ENCODE measurements around the gene PLXNA2.

PLXNA2 gene

DNA sequence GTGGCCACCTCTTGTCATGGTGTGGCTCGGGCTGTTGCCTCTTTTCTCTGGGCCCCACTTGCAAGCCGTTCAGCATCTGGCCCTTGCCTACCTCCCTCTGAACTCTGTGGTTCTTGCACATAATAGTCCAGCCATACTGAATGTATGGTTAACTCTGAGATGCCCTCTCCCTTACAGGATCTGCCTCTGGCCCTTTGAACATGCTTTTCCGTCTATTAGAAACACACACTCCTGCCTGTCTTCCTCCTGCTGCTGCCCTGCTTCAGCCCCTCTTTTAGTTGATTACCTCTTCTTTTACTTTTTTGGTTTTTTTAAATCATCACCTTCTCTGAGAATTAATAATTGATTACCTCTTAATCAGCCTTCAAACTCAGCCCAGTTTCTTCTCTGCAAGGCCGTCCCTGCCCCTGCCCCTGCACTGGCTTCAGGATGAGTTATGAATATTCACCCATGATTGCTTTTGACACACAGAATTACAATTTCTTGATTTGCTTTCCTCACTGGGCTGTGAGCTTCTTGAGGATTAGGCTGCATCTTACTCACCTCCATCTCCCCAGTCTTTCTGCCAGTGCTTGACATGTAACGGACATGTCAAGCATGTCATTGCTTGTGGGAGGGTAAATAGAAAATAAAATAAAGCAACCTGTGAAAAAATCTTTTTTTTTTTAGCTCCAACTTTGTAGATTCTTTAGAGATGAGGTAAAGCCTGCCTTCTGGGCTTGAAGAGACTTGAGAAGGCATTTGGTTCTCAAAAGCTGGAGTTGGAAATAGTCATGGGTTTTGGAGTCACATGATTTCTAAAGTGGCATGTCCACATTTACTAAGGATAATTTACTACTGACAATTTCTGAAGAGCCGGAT lies 158.3 kb downstream of the PLXNA2 start:
- no peak for DNase-seq

DNA sequence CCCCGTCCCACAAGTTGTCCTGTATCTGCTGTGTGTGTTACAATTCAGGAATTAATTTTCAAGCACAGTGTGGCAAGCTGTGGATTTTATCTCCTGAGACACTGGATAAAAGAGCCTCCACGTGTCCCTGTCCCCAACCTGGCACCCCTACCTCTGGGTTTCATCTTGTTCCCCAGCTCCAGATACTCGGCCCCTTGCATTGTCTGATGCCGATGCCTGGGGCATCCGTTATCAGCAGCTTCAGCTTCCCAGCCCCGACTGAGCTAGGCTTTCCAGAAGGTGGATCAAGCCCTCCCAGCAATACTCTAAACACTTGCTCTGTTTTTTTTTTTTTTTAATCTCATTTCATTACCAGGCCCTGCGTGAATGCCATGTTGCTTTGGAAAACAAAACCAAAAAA lies 159.4 kb downstream of the PLXNA2 start:
- no peak for DNase-seq

DNA sequence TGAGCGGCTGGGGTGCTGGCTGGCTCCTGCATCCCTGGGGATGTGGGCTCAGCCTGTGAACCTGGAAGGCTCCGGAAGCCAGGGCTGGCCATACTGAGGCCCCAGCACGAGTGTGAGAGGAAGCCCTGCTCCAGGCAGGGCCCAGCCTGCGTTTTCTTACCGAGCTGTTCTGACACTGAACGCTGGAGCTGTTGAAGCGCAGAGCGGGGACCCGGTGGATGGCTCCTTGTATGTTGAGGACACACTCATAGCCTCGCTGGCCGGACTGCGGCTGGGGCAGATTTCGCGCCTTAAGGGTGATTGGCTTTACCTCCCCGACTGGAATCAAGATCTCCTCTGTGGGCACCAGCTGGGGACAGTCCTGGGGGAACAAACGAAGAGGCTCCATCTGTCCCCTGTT lies 160.0 kb downstream of the PLXNA2 start:
- no peak for DNase-seq

DNA sequence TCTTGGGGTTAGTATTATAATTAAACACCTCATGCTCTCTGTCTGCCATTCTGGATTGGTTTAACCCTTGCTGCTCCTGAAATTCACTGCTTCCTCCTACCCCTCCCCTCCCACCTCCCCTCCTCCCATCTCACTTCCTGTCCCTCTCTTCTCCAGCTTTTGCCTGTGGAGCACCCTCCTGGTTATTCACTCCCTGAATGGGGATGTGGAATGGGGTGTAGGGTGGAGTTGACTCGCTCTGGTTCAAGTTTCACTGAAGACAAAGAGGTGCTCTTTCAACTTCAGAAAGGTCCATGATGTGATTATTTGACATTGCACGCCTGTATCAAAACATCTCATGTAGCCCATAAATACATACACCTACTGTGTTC lies 160.5 kb downstream of the PLXNA2 start:
- no peak for DNase-seq

DNA sequence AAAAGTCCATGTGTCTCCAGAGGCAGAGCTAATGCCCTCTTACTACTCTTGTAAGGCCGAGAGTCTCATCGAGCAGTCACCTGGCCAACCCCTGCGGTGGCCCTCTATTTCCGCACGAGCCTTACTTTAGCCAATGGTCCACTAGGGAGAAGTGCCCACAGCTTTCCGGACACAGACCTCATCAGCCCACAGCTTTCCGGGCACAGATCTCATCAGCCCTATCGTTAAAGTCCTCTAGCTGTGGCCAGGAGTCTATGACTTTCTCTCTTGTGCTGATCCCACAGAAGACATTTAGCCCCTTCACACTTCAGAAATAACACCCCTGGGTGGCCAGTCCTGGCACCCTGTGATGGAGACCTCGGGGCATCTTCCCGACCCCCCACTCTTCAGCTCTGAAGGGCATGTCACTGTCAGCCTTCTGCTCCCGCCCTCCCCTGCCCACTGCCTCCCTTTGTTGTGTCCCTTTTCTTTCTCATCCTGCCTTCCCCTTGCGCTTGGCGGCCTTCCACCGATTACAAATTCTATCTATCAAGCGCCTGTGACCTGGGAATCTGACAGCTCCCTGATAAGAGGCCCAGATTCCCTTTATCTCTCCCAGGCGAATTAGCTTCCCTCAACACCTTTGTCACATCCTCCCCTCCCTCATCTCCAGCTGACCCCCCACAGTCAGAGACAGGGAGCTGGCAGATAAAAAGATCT lies 161.0 kb downstream of the PLXNA2 start:
- DNase-seq, result no peak

DNA sequence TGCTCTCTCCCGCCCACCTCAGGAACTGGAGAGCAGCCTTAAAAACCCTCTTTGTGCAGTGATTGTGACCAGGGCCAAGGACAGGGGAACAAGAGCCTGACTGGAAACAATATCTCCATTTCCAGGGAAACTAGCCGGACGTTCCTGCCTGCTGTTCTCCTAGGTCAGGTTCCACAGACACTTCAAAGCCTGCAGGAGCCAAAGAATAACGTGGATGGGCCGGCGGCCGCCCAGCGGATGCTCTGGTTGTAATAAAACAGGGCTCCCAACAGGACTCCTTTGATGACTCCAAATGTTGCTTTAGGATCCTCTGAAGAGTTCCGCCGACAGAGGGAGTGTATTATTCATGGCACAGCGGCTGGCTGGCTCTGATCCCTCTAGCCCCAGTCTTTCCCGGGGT lies 162.2 kb downstream of the PLXNA2 start:
- no peak for DNase-seq

DNA sequence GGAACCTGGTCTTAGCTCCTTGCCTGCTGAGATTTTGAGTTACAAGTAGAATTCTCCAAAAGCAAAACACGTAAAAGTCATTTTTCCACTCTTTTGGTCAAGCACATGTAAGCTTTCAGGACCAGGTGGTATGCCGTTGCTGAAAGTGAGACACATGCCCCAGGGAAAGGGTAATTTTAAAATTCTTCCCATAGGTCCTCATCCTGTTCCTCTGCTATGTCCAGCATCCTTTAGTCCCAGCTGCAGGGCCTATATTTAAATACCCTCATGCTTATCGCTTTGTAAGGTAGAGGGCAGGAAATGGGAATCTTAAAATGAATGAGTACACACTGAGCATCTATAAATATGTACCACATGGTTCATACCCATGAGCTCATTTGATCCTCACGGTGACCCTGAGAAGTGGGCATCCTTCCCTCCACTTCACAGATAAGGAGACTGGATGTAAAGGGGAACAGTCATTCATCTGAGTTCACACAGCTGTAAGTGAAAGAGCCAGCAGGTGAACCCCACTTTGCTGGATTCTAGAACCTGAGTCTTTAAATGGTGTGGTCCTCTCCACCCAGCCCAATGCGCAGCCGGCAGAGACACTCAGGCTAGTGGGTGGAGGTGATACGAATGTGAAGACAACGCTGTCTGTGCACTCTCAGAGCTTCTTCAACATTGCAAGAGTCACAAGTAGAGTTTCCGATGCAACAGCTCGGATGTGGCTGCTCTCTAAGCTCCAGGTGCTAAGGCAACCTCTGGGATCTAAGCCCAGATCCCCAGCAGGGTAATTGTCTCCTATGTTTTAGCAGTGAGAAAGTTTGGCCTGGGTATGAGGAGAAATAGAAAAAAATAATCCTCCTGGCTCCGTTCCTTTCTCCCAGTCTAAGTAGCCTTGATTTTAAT lies 163.5 kb downstream of the PLXNA2 start:
- no peak for DNase-seq

DNA sequence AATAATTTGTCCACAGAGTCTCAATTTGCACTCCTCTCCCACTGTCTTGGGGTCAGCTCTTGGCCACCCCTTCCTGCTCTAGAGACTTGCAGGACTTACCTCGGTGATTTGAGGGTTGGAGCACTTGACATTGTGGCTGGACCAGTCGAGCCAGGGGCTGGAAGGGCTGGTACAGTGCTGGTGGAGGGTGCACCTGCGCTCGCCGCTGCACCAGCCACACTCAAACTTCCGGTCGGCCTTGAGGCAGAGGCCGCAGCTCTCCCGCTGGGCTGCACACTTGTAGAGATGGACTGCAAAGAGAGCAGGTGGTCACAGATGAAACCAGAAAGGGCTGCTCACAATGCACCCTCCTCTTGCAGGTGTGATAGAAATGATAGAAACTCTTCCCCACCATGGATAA lies 165.0 kb downstream of the PLXNA2 start:
- DNase-seq, result no peak

DNA sequence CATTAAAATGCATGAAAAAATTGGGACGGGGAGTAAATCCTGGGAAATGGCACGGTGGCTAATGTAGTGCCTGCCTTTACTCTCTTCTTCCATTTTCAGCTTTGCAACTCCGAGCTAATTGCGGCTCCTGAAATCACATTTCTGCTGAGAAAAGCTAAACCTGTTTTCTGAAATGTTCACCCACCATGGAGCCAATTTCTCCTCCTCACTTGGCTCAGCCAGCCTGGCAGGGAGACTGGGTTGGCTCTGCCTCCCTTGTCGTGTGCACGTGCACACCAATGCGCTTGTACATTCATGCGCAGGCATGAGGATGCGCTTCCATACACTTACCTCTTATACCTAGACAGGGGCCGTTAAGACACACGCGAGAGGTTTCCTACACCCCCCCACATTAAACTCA lies 165.4 kb downstream of the PLXNA2 start:
- no peak for DNase-seq

DNA sequence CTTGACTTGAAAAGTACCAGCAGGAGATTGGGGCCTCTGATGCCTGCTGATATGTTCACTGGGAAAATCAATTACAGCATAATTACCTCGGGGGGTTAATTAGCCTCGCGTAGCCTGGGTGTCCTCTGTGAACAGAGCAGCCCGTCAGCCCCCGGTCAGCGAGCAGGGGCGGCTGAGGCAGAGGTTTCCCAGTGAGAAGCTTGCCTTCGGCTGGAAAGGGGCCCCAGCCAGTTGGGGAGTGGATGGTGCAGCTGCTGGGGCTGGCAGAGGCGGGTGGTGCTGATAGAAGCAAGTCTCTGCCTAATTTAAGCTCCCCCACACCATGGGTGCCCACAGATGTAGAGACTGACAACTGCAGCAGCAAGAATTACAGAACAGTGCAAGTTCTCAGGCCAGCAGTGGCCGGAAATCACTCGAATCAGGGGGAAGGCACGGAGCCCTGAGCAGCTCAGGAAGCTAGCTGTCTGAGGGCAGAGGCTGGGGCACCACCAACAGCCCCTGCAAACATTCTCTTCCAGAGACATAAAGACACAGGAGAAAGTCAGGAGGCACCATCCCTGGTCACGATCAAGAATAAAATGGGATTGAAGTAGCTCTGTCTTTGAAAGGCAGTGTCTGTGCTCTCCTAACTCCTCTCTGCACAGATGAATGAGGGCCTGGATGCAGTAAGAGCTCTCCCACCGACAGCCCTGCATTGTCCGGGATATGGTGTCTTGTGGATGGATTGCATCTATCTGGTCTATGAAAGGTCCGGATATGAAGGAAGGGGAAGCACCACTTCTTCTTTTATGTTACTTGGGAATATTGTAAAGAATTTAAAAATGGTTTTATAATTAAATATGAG lies 166.7 kb downstream of the PLXNA2 start:
- DNase-seq, result no peak

DNA sequence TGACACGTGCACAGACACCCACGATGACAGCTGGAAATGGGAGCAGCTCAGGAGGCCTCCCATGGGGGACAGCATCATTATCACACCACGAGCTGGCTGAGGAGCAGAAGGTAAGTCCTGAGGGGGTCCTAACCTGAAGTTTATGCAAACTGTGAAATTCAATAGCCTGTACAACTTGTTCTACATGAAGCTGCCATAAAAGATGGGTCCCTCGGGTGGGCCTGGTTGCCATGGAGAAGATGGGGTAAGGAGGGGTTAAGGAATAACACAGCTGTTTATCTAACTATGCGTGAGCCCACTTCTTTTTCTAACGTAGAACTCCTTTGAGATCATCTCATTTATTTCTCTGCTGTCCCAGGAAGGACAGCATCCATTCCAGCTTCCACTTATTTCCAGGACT lies 169.8 kb downstream of the PLXNA2 start:
- no peak for DNase-seq

DNA sequence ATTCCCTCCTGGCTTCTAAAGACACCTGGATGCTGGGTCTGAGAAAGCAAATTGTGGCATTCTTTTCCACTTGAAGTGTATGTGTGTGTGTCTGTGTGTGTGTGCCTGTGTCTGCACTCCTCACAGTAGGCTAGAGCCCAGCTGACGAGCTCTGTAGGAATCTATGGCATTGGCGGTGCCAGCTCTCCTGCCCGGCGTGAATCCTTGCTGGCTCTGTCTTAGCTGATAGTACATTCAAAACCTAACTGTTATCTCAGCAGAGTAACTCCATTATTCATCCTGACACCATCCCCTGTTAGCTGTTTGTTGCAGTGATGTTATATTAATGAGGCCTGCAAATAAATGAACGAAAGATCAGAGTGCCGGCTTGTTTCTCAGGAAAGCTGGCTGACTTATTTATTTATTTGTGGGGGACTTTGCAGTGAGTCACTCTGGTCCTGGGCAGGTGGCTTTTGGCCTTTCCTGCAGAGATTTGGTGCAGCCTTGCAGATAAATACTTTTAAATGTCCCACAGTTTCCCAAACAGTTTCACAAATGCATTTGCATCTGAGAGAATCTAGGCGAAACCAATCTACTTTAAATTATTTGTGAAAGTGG lies 172.7 kb downstream of the PLXNA2 start:
- DNase-seq, result no peak

DNA sequence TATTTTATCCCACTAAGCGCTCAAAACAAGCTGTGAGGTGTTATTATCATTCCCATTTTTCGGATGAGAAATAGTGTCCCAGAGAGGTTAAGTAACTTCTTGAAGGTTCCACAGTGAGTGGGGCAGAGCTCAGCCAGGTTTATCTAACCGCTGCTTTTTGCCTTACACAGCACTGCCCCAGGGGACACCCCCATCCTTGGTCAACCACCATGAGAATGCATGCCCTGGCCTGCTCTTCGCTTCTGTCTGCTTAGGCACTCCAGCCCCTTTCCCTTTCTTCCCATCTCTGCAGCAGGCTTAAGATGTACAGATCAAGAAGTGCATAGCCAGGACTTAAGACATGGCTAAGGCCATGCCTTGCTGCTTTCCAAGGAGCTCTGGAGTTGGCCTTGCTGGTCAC lies 174.3 kb downstream of the PLXNA2 start:
- no peak for DNase-seq

DNA sequence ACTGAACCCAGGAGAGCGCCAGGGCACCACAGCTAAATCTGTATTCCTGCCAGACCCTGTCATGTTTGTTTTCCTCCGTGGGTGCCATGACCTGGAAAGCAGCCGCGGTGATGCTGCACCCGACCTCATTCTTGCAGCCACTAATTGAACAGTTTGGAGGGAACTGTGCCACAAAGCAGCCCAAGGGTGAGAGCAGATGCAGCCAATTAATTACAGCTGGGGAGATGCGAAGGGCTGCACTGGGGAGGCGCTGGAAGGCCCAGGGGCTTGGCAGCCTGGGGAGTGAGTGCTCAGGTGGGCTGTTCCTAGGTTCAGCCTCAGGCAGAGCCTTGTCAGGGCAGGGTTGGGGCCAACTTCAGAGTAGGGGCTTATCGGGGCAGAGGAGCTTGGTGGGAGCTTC lies 174.9 kb downstream of the PLXNA2 start:
- DNase-seq, result no peak

DNA sequence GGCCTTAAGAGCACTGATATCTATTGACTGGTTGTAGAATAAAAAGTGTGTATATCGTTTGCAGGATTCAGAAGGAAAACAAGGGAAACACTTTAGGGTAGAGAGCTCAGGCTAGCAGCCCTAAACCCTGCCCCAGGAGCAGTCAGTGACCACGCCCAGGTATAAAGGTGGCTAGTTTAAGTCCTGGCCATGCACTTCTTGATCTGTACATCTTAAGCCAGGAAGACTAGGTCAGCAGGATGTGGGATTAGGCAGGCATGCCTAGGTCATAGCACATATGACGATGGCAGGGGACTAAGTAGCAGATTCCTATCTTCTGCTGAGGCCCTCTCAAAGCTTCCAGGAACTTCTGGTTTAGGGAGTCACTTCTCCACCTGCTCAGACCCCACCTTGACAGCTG lies 175.3 kb downstream of the PLXNA2 start:
- no peak for DNase-seq

DNA sequence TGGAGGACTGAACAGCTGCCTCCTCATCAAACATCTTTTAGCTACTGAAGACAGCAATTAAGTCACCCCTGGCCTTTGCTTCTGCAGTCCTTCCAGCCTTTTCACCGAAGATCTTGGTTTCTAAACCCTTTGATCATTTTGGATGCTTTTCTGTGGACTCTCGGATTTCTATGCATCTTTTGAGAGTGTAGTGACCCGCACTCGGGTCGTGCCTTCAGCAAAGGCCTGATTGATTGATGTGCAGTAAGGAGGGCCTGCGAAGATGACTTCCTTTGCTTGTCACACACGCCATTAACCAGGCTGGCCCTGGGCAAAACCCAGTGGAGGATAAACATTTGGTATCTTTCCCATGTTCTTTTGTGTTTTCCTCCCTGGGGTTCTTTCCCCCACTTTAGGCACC lies 175.8 kb downstream of the PLXNA2 start:
- DNase-seq, result no peak

DNA sequence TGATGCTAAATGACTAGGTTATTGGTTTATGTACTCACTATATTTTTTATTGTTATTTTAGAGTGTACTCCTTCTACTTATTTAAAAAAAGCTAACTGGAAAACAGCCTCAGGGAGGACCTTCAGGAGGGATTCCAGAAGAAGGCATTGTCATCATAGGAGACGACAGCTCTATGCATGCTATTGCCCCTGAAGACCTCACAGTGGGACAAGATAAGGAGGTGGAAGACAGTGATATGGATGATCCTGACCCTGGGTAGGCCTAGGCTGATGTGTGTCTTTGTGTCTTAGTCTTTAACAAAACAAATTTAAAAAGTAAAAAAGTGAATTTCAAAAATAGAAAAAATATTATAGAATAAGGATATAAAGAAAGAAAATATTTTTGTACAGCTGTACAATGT lies 177.6 kb downstream of the PLXNA2 start:
- no peak for DNase-seq

DNA sequence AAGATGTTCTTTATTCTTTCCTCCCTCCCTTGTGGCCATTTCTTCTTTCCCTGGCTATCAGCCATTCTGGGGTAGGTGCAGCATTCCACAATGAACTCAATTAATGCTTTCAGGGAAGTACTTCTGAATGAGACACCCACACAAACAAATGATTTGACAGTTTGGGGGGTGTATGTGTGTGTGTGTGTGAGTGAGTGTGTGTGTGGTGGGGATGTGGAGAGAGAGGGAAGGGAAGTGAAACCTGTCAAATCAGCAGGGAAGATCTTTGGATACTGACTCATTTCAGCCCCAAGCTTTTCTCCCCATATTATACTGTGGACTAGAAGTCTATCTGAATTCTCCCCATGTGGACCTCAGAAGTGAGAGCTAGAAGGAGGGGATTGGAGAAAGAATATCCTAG lies 178.3 kb downstream of the PLXNA2 start:
- no peak for DNase-seq

DNA sequence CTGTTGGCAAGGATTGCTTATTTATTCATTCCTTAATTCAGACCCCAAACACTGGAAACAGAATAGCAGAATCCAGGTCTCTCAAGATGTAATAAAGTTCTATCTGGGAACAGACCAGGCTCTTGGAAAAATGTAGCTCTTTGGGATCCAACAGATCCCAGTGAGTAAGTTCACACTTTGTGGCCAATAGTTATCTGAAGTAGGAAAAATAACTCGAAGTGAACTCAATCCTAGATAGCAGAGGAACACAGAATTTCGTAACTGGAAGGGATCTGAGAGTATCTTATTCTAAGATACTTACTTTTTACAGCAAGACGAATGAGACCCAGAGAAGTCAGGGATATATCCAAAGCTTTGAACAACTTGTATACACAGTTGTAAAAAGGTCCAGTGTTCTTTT lies 182.6 kb downstream of the PLXNA2 start:
- no peak for DNase-seq

DNA sequence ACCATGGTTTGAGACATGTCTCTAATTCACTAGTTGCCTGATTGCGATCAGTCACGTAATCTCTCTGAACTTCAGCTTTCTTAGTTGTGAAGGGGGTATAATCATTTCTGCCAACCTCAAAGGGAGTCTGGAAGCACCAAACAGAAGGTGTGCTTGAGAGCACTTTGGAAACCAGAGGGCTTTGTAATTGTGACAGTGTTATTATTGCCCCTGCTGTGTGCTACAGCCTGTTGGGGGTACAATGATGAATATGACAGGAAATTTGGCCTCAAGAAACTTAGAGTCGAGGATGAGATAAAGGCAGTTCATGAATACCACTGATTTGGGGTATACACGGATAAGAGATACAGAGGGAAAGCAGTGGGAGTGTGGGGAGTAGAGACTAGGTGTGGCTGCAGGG lies 183.1 kb downstream of the PLXNA2 start:
- DNase-seq, result no peak

DNA sequence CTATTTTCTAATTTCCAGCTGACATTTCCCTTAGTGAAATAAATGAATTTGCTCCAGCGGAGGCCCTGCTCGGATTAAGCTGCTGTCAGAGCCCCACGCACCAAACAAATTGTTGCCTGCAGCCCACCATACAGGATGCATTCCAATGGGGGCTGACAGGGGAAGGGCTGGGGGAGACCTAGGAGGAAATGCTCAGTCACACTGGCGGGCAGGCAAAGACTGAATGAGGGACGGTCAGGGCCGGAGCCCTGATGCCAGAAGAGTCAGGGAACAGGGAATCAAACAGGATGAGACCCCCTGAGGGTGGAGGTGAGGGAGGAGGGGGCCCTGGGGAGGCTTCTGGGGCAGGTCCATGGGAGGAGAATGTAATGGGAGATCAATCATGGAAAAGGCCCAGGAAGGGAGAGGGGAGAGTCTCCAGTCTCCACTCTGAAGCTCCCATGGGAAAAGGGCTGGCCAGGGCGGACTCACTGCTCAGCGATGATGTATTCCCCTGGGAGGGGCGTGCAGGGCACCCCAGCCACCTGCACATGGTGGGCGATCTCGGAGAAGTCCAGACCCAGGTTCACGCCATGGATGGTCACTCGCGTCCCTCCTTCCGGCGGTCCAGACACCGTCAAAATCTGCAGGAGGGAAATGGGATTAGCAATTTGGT lies 183.8 kb downstream of the PLXNA2 start:
- no peak for DNase-seq
